Retinal pigment epithelial cell (primary cell): ENCODE measurements around the gene SPINK1.
"Not testable (repeated sequence)": the region's sequence is repeated elsewhere in the genome, so short reads cannot be mapped to it uniquely, and the experiment has no call there.

Experiments used
- DNase-seq: peaks from one replicate; pipeline ENCODE4 v3.0.0-alpha.2; 2010; ENCODE audit warnings: low read depth
- H3K4me3 ChIP-seq: 2 replicates; pipeline ENCODE4 v1.5.1; 2011; ENCODE audit warnings: mild to moderate bottlenecking, low read length, control low read depth, moderate library complexity
- TF ChIP-seq, protein P1 (sequence below): conservative IDR thresholded peaks from 2 replicates; pipeline ENCODE4 v1.5.1; 2011; ENCODE audit warnings: low read depth, low read length, control low read depth, inconsistent platforms

The SPINK1 gene

GRCh38 chr5:147871980-147872549 is 40.6 kb upstream of the SPINK1 start:
- not testable (repeated sequence) for DNase-seq, H3K4me3 ChIP-seq

DNA sequence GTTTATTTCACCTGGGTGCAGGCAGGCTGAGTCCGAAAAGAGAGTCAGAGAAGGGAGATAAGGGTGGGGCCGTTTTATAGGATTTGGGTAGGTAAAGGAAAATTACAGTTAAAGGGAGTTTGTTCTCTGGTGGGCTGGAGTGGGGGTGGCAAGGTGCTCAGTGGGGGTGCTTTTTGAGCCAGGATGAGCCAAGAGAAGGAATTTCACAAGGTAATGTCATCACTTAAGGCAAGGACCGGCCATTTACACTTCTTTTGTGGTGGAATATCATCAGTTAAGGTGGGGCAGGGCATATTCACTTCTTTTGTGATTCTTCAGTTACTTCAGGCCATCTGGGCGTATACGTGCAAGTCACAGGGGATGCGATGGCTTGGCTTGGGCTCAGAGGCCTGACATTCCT is 38.4 kb upstream of the SPINK1 start:
- DNase-seq, H3K4me3 ChIP-seq: not testable (repeated sequence)

DNA sequence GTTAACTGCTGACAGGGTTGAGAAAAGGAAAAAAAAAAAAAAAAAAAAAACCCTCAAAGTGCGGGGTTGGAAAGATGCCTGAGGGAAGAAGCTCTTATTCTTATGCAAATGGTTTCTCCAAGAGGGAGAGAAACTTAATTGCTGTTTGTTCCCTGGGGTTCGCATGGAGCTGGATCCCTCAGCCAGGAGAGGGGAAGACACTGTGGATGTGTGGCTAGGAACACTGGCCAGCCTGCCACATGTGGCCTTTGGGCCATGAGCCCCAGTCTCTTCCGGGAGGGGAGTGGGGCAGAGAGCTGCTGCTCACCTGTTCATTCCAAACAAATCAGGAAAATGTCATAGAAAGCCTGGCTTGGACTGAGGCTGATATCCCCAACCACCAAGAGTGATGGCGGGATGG is 37.6 kb upstream of the SPINK1 start:
- TF ChIP-seq, protein P1, sequence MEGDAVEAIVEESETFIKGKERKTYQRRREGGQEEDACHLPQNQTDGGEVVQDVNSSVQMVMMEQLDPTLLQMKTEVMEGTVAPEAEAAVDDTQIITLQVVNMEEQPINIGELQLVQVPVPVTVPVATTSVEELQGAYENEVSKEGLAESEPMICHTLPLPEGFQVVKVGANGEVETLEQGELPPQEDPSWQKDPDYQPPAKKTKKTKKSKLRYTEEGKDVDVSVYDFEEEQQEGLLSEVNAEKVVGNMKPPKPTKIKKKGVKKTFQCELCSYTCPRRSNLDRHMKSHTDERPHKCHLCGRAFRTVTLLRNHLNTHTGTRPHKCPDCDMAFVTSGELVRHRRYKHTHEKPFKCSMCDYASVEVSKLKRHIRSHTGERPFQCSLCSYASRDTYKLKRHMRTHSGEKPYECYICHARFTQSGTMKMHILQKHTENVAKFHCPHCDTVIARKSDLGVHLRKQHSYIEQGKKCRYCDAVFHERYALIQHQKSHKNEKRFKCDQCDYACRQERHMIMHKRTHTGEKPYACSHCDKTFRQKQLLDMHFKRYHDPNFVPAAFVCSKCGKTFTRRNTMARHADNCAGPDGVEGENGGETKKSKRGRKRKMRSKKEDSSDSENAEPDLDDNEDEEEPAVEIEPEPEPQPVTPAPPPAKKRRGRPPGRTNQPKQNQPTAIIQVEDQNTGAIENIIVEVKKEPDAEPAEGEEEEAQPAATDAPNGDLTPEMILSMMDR: no peak
- no peak for DNase-seq
- no peak overlapping the region for H3K4me3 ChIP-seq

GRCh38 chr5:147863454-147864158 is 32.1 kb upstream of the SPINK1 start:
- no peak overlapping the region for H3K4me3 ChIP-seq
- DNase-seq: no peak
- TF ChIP-seq, protein P1: no peak

DNA sequence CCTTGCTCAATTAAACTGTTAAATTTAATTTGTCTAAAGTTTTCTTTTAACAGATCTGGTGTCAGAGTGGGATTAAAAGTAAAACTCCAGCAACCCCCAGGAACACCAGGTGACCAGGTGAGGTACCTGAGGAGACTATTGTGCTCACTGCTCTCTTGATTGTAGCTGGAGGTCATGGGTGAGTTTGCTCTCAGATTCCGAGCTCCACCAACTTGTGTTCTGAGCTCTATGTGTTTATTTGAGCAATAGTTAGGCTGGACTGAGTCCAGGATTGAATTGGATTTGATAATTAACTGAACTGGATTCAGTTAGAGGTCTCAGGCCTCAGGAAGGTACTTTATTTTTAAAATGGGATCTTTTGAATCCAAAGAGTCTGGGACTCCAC is 29.2 kb upstream of the SPINK1 start:
- no peak overlapping the region for H3K4me3 ChIP-seq
- DNase-seq: no peak
- TF ChIP-seq, protein P1: no peak

- TF ChIP-seq, protein P1: no peak
These were observed 28.6 kb upstream of the SPINK1 start for GRCh38 chr5:147859962-147860640.

GRCh38 chr5:147858565-147858964 is 27.1 kb upstream of the SPINK1 start:
- TF ChIP-seq, protein P1: no peak
- no peak overlapping the region for H3K4me3 ChIP-seq
- DNase-seq: no peak

More at GRCh38 chr5:147859962-147860640, 28.6 kb upstream of the SPINK1 start:
- H3K4me3 ChIP-seq: no peak overlapping the region
- no peak for DNase-seq
